ENCODE measurements around the gene PANX2. TPM values are rescaled to one million over a fixed set of nuclear protein-coding genes. Genes with fewer than 3 reads are reported as not detected.

The PANX2 gene
- total and polyA plus RNA-seq, 2 experiments from 2014 or later = 2.8 to 5.1 TPM

GRCh38 chr22:50220603-50221409, 50.3 kb downstream of the PANX2 start:
- Histone ChIP-seq H2AFZ (no peak overlapping the region), H3K36me3 (ENCODE audit: insufficient read depth) (no peaks in the 10 kb centered on the region), H3K79me2 (replicated peaks; ENCODE audit: insufficient read depth) (no peaks in the 10 kb centered on the region), H3K27ac (ENCODE audit: low read depth) (no peak overlapping the region), H3K4me1 (ENCODE audit: insufficient read depth) (no peaks in the 10 kb centered on the region; the same call in 1 of the 2 replicates), H3K4me2 (no peak overlapping the region), H4K20me1 (replicated peaks; ENCODE audit: insufficient read depth) (peaks cover 5% of the 10 kb centered on the region; the same call in 1 of the 2 replicates), H3K4me3 (no peak overlapping the region), H3K27me3 (ENCODE audit: insufficient read depth) (no peaks in the 10 kb centered on the region), H3K9me2 (ENCODE audit: insufficient read depth) (no peaks in the 10 kb centered on the region), H3F3A (replicated peaks; ENCODE audit: low read depth) (no peaks in the 10 kb centered on the region)
- Mint-ChIP-seq H3K27me3 (ENCODE audit: insufficient read depth, low read depth, poor library complexity) (peaks cover 7% of the 10 kb centered on the region), H3K4me3 (no peak overlapping the region), H3K9me3 (no peaks in the 10 kb centered on the region), H3K36me3 (ENCODE audit: low read depth) (peaks cover 59% of the 10 kb centered on the region), H3K4me1 (peaks cover 2% of the 10 kb centered on the region; the same call in 1 of the 3 replicates), H3K27ac (no peak overlapping the region)
- DNase-seq (ENCODE audit: low spot score) (no peak), ATAC-seq (no peak)
- no peak for TF ChIP-seq CTCF (conservative IDR thresholded peaks at IDR 0.05; ENCODE audit: low read depth in 2 of 2)
- no peak for TF ChIP-seq EZH2 (IDR thresholded peaks at IDR 0.05; ENCODE audit: low read depth, unreplicated experiment)
- no peak for TF ChIP-seq ZNF114 (CRISPR knock-in tag; IDR thresholded peaks at IDR 0.05)
- TF ChIP-seq JUNB (IDR thresholded peaks at IDR 0.05; ENCODE audit: unreplicated experiment) = no peak
- TF ChIP-seq NANOG (IDR thresholded peaks at IDR 0.05; ENCODE audit: borderline replicate concordance) = no peak
- TF ChIP-seq CREB1 (CRISPR knock-in tag; IDR thresholded peaks at IDR 0.05; ENCODE audit: low read depth) = no peak
- TF ChIP-seq, protein P1, sequence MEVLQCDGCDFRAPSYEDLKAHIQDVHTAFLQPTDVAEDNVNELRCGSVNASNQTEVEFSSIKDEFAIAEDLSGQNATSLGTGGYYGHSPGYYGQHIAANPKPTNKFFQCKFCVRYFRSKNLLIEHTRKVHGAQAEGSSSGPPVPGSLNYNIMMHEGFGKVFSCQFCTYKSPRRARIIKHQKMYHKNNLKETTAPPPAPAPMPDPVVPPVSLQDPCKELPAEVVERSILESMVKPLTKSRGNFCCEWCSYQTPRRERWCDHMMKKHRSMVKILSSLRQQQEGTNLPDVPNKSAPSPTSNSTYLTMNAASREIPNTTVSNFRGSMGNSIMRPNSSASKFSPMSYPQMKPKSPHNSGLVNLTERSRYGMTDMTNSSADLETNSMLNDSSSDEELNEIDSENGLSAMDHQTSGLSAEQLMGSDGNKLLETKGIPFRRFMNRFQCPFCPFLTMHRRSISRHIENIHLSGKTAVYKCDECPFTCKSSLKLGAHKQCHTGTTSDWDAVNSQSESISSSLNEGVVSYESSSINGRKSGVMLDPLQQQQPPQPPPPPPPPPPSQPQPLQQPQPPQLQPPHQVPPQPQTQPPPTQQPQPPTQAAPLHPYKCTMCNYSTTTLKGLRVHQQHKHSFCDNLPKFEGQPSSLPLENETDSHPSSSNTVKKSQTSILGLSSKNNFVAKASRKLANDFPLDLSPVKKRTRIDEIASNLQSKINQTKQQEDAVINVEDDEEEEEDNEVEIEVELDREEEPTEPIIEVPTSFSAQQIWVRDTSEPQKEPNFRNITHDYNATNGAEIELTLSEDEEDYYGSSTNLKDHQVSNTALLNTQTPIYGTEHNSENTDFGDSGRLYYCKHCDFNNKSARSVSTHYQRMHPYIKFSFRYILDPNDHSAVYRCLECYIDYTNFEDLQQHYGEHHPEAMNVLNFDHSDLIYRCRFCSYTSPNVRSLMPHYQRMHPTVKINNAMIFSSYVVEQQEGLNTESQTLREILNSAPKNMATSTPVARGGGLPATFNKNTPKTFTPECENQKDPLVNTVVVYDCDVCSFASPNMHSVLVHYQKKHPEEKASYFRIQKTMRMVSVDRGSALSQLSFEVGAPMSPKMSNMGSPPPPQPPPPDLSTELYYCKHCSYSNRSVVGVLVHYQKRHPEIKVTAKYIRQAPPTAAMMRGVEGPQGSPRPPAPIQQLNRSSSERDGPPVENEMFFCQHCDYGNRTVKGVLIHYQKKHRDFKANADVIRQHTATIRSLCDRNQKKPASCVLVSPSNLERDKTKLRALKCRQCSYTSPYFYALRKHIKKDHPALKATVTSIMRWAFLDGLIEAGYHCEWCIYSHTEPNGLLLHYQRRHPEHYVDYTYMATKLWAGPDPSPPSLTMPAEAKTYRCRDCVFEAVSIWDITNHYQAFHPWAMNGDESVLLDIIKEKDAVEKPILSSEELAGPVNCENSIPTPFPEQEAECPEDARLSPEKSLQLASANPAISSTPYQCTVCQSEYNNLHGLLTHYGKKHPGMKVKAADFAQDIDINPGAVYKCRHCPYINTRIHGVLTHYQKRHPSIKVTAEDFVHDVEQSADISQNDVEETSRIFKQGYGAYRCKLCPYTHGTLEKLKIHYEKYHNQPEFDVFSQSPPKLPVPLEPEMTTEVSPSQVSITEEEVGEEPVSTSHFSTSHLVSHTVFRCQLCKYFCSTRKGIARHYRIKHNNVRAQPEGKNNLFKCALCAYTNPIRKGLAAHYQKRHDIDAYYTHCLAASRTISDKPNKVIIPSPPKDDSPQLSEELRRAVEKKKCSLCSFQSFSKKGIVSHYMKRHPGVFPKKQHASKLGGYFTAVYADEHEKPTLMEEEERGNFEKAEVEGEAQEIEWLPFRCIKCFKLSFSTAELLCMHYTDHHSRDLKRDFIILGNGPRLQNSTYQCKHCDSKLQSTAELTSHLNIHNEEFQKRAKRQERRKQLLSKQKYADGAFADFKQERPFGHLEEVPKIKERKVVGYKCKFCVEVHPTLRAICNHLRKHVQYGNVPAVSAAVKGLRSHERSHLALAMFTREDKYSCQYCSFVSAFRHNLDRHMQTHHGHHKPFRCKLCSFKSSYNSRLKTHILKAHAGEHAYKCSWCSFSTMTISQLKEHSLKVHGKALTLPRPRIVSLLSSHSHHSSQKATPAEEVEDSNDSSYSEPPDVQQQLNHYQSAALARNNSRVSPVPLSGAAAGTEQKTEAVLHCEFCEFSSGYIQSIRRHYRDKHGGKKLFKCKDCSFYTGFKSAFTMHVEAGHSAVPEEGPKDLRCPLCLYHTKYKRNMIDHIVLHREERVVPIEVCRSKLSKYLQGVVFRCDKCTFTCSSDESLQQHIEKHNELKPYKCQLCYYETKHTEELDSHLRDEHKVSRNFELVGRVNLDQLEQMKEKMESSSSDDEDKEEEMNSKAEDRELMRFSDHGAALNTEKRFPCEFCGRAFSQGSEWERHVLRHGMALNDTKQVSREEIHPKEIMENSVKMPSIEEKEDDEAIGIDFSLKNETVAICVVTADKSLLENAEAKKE (CRISPR knock-in tag; IDR thresholded peaks at IDR 0.05) = no peak
- TF ChIP-seq, protein P2, sequence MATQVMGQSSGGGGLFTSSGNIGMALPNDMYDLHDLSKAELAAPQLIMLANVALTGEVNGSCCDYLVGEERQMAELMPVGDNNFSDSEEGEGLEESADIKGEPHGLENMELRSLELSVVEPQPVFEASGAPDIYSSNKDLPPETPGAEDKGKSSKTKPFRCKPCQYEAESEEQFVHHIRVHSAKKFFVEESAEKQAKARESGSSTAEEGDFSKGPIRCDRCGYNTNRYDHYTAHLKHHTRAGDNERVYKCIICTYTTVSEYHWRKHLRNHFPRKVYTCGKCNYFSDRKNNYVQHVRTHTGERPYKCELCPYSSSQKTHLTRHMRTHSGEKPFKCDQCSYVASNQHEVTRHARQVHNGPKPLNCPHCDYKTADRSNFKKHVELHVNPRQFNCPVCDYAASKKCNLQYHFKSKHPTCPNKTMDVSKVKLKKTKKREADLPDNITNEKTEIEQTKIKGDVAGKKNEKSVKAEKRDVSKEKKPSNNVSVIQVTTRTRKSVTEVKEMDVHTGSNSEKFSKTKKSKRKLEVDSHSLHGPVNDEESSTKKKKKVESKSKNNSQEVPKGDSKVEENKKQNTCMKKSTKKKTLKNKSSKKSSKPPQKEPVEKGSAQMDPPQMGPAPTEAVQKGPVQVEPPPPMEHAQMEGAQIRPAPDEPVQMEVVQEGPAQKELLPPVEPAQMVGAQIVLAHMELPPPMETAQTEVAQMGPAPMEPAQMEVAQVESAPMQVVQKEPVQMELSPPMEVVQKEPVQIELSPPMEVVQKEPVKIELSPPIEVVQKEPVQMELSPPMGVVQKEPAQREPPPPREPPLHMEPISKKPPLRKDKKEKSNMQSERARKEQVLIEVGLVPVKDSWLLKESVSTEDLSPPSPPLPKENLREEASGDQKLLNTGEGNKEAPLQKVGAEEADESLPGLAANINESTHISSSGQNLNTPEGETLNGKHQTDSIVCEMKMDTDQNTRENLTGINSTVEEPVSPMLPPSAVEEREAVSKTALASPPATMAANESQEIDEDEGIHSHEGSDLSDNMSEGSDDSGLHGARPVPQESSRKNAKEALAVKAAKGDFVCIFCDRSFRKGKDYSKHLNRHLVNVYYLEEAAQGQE (IDR thresholded peaks at IDR 0.05; ENCODE audit: unreplicated experiment) = no peak
- TF ChIP-seq ZNF331 (CRISPR knock-in tag; IDR thresholded peaks at IDR 0.05; ENCODE audit: low read depth) = no peak
- TF ChIP-seq POLR2AphosphoS5 (IDR thresholded peaks at IDR 0.05; ENCODE audit: low read depth) = no peak
- TF ChIP-seq, protein P3, sequence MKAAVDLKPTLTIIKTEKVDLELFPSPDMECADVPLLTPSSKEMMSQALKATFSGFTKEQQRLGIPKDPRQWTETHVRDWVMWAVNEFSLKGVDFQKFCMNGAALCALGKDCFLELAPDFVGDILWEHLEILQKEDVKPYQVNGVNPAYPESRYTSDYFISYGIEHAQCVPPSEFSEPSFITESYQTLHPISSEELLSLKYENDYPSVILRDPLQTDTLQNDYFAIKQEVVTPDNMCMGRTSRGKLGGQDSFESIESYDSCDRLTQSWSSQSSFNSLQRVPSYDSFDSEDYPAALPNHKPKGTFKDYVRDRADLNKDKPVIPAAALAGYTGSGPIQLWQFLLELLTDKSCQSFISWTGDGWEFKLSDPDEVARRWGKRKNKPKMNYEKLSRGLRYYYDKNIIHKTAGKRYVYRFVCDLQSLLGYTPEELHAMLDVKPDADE (IDR thresholded peaks at IDR 0.05) = no peak
